ENCODE results near the gene KIF4A.
"Not testable (repeated sequence)": the region's sequence is repeated elsewhere in the genome, so short reads cannot be mapped to it uniquely, and the experiment has no call there.

KIF4A gene

GRCh38 chrX:70289168-70289792, 624 bp upstream of the KIF4A start:
- DNase-seq: no peak

GRCh38 chrX:70292788-70293187, 2.9 kb downstream of the KIF4A start:
- DNase-seq: no peak

GRCh38 chrX:70293621-70294020, 3.7 kb downstream of the KIF4A start:
- no peak for DNase-seq

DNA sequence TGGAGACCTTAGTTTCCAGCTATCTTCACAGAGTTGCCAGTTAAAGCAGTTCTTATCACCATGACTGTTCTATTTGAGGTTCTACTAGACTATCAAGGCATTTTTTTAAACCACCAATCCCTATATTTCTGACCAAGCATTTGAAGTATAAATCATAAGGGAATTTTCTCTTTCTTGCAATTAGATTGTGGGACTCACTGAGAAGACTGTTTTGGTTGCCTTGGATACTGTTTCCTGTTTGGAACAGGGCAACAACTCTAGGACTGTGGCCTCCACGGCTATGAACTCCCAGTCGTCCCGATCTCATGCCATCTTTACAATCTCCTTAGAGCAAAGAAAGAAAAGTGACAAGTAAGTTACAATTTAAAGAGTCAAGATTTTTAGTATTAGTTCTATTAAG, 11.8 kb downstream of the KIF4A start:
- no peak for DNase-seq

- no peak for DNase-seq
Observed at GRCh38 chrX:70313503-70313902, 23.6 kb downstream of the KIF4A start.

DNA sequence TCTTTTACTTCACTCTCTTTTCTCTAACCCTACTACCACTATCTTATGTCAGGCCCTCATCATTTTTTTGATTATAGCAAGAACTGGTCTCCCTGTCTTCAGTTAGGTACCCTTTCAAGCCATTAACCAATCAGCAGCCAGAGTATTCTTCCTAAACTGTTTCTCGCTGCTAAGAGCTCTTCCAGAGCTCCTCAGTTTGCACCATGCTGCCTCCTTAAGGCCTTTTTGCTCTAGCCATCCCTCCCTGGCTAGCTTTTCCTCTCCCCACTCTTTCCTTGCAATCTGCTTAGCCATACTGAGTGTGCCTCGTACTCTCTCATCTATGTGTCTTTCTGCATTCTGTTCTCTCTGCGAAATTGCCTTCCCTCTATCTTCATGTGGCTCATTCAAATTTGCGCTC, 32.9 kb downstream of the KIF4A start:
- DNase-seq: no peak

GRCh38 chrX:70323628-70324027, 33.7 kb downstream of the KIF4A start:
- DNase-seq: not testable (repeated sequence)

DNA sequence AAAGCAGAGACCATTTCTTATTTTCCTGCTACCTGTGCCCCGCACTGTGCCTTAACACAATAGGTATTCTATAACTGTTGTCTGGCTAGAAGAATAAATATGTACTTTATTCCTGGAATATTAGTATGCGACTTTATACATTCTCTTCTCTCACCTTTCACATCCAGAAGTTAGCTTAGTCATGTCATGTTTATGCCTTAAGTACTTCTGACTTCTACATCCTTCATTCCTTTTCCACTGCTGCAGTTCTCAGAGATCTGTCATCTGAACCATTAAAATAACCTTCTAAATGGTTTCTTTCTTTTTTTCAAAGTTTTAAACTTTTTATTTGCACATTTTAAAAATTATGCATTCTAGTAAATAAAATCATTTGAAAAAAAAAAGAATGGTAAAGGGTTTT, 34.4 kb downstream of the KIF4A start:
- DNase-seq: no peak

GRCh38 chrX:70331161-70331560, 41.3 kb downstream of the KIF4A start:
- no peak for DNase-seq

DNA sequence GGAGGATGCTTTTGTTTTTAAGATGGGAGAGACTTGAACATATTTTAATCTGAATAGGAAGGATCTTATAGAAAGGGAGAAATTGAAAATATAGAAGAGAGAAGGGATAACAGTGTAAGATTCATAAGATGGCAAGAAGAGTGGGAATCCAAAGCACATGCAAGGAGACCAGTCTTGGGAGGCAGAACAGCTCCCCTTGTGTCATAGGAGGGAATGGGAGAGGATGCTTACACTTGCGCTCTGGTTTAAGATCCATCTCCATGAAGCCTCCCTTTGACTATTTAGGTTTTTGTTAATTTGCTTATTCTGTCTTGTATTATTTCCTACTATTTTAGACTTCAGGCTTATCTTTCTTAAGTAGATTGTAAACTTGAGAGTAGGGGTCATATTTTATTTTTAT, 42.7 kb downstream of the KIF4A start:
- DNase-seq: no peak

DNA sequence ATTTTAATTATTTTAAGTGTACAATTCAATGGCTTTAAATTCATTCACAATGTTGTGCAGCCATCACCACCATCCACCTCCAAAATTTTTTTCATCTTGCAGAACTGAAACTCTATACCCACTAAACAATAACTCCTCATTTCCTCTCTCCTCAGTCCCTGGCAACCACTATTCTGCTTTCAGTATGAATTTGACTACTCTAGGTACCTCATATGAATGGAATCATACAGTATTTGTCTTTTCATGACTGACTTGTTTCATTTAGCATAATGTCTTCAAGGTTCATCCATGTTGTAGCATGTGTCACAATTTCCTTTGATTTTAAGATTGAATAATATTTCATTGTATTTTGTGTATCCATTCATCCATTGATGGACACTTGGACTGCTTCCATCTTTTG, 46.9 kb downstream of the KIF4A start:
- no peak for DNase-seq

DNA sequence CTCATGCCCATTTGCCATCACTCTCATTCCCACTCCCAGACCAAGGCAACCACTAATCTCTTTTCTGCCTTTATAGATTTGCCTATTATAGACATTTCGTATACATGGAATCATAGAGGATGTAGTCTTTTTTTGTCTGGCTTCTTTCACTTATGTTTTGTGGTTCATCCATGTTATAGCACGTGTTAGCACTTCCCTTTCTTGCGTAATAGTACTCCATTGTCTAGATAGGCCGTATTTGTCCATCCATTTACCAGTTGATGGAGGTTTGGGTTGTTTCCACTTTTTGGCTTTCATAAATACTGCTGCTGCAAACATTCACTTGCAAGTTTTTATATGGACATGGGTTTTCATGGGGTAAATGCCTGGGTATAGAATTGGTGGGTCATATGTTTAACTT, 48.4 kb downstream of the KIF4A start:
- no peak for DNase-seq

GRCh38 chrX:70343435-70343834, 53.5 kb downstream of the KIF4A start:
- no peak for DNase-seq

DNA sequence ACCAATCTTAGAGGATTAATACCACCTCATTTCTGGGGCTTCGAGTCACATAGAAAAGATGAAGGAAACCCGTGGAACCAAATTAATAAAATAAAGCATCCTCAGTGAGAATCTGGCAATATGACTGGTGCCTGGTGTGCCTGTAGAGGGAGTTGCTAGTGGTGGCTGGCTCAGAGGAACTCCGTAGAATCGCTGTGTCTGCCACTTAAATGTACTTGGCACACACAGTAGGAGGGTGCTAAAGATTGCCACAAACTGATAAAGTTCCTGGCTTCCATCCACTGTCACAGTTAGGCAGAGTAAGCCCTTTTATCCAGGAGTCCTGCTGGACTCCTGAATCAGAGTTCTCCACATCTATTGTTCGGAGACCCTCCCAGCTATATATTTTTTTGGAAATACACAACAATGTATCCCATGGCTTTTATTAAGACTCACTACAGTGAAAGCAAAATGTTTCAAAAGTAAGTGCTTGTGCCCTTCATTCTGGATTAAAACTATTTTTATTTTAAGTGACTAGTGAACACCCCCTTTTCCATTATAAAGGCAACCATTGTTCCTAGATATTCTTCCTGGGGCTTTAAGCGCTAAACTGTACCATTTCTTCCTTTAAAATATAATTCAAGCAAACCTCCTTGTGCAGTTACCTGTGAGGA, 56.6 kb downstream of the KIF4A start:
- no peak for DNase-seq

DNA sequence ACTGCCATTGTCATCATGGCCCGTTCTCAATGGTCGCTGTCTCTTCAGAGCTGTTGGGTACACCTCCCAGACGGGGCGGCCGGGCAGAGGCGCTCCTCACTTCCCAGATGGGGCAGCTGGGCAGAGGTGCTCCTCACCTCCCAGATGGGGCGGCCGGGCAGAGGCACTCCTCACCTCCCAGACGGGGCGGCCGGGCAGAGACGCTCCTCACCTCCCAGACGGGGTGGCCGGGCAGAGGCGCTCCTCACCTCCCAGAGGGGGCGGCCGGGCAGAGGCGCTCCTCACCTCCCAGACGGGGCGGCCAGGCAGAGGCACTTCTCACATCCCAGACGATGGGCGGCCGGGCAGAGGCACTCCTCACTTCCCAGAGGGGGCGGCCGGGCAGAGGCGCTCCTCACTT, 58.9 kb downstream of the KIF4A start:
- DNase-seq: not testable (repeated sequence)

- not testable (repeated sequence) for DNase-seq
Observed at GRCh38 chrX:70349367-70350125, 59.6 kb downstream of the KIF4A start.

- DNase-seq: no peak
Observed at GRCh38 chrX:70352496-70352895, 62.6 kb downstream of the KIF4A start.

DNA sequence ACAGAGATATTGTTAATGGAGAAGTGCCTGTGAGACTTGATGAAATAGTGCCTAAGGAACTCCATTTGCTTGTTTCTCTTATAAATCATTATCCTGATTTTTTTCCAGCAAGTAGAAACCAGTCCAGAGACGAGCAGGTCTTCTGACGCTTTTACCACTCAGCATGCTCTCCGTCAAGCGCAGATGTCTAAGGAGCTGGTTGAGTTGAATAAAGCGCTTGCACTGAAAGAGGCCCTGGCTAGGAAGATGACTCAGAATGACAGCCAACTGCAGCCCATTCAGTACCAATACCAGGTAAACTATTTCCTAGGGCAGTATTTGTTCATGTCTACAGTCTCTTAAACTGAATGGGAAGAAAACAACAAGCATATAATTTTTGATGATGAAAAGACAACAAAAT, 63.6 kb downstream of the KIF4A start:
- no peak for DNase-seq

DNA sequence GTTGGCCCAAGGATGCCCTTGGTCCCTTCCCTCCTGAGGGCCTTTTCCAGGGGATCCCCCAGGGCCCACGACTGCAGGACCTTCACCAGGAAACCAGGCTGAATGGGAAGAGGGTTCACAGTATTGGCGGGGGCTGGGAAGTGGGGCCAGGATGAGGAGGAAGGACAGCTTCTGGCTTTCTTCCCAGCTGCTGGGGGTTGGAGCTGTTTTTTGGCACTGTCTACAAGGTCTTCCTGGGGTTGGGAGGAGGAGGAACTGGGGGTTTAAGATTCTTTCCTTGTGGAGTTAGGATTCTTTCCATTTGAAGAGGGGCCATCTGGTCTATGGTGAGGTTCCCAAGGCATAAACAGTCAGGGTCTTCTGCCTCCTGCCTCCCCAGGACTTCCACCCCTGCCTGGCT, 64.8 kb downstream of the KIF4A start:
- no peak for DNase-seq

GRCh38 chrX:70359458-70359857, 69.6 kb downstream of the KIF4A start:
- DNase-seq: no peak

- no peak for DNase-seq
Observed at GRCh38 chrX:70360366-70360765, 70.5 kb downstream of the KIF4A start.

DNA sequence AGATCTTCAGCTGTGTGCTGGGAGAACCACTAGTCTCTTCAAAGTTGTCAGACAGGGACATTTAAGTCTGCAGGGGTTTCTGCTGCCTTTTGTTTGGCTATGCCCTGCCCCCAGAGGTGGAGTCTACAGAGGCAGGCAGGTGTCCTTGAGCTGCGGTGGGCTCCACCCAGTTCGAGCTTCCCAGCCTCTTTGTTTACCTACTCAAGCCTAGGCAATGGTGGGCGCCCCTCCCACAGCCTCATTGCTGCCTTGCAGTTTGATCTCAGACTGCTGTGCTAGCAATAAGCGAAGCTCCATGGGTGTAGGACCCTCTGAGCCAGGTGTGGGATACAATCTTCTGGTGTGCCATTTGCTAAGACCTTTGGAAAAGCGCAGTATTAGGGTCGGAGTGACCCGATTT, 78.8 kb downstream of the KIF4A start:
- not testable (repeated sequence) for DNase-seq

DNA sequence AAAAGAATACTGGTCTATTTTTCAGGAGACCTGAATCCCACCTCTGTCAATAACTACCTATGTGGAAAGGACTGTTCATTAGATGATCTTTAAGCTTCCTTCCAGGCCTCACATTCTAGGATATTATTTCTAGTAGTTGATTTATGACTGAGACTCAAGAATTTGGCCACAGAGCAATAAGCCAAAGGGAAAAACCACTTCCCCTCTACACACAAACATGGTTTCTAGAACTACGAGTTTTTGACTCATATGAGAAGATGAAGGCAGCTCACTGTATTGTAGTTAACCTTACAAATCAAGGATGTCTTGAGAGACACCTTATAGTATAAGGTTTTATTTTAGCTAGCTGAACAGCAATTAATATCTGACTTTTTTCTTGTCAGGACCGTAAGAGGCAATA, 96.3 kb downstream of the KIF4A start:
- no peak for DNase-seq

- DNase-seq: no peak
Observed at GRCh38 chrX:70398899-70399298, 109.0 kb downstream of the KIF4A start.
